ENCODE data around the gene TRAPPC14. TPM values are rescaled to one million over a fixed set of nuclear protein-coding genes. Genes with fewer than 3 reads are reported as not detected.
"Not testable (repeated sequence)": the region's sequence is repeated elsewhere in the genome, so short reads cannot be mapped to it uniquely, and the experiment has no call there.

TRAPPC14 gene, protein sequence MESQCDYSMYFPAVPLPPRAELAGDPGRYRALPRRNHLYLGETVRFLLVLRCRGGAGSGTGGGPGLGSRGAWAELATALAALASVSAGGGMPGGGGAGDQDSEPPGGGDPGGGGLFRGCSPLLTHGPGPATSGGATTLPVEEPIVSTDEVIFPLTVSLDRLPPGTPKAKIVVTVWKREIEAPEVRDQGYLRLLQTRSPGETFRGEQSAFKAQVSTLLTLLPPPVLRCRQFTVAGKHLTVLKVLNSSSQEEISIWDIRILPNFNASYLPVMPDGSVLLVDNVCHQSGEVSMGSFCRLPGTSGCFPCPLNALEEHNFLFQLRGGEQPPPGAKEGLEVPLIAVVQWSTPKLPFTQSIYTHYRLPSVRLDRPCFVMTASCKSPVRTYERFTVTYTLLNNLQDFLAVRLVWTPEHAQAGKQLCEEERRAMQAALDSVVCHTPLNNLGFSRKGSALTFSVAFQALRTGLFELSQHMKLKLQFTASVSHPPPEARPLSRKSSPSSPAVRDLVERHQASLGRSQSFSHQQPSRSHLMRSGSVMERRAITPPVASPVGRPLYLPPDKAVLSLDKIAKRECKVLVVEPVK
- total RNA-seq: 10 to 100 TPM; 52.0 to 97.2 (median 79.0) TPM
- 27.5 TPM for total RNA-seq (2013)
- 28.8 to 92.9 (median 42.7) reads per million in 29 experiments for total RNA-seq

DNA sequence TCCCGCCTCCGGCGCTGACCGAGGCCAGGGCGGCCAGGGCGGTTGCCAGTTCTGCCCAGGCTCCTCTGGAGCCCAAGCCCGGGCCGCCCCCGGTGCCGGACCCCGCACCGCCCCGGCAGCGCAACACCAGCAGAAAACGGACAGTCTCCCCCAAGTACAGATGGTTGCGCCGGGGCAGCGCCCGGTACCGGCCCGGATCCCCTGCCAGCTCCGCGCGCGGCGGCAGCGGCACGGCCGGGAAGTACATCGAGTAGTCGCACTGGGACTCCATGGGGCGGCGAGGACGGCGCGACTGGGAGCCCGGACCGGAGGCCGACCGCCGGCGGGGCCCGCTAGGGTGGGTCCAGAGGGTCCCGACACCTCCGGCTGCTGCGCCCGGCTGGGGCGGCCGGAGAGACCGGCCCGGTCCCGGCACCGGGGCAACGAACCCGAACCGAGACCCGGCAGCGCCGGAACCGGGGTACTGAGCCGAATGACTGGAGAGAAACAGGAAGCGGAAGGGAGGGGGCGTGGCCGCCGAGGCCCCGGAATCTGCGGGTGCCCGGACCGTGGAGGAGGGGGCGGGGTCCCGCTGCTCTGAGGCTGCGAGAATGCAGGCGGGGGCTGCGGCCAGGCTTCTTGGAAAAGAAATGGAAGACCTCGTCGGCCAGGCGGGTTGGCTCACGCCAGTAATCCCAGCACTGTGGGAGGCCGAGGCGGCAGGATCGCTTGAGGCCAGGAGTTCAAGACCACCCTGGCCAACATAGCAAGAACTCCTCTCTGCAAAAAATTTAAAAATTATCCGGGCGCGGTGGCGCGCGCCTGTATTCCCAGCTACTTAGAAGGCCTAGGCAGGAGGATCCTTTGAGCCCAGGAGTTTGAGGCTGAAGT is at the start of gene TRAPPC14:
Gene TRAPPC14 (minus strand): TSS at position 495 of the 870 bp plus-strand sequence. CDS start 224 bp downstream, at position 271.
- Mint-ChIP-seq H3K4me3 (peak within 1 kb of the TSS; percentile 75 to 85 (median 81)), H3K4me1 (peaks cover 52 to 68% (median 67%) of the 10 kb centered on the region in 3 donors), H3K9me3 (no peaks in the 10 kb centered on the region), H3K27ac (peak within 1 kb of the TSS; percentile 89 to 91), H3K27me3 (no peaks in the 10 kb centered on the region), H3K36me3 (peaks cover 14% of the 10 kb centered on the region)
- CTCF ChIA-PET: interaction anchor here (0.6 to 1.1 kb wide), 3 partner anchors 10 to 388 kb away, joined by 3 to 6 read pairs (median 3); partner anchors contain the start of gene LAMTOR4 (in 1 of the 2)
- H3K27ac ChIP-seq (ENCODE audit: low read length): peak within 1 kb of the TSS; percentile 69
- H3K27me3 ChIP-seq (replicated peaks in 1 of 2; ENCODE audit: control insufficient read depth in 2 of 2, extremely low read depth in 1 of 2, insufficient read depth in 2 of 2, low read length in 1 of 2): no peaks in the 10 kb centered on the region
- H3K9me3 ChIP-seq: no peaks in the 10 kb centered on the region
- peak within 1 kb of the TSS; percentile 67 to 79 for H3K4me3 ChIP-seq (ENCODE audit: control insufficient read depth in 1 of 2, extremely low read depth in 1 of 2, low read length in 1 of 2)
- POLR2A ChIA-PET: interaction anchor here in 1 of 2 donors (0.6 kb wide), 1 partner anchor 20 kb away, joined by 6 read pairs; no protein-coding TSS in a partner anchor
- ATAC-seq (replicated peaks in 1 of 4): peak; percentile 85 to 88 (median 86)
- H3K4me1 ChIP-seq (ENCODE audit: control insufficient read depth in 1 of 2, extremely low read depth in 1 of 2, insufficient read depth in 2 of 2, low read length in 2 of 2): peaks cover 31 to 68% of the 10 kb centered on the region in 2 experiments
- DNase-seq: peak; percentile 72 to 94 (median 89)
- WGBS (ENCODE audit: insufficient coverage): under 1% methylated on average over 72 of the region's 87 CpGs
- peaks cover 19 to 34% of the 10 kb centered on the region in 2 donors for H3K36me3 ChIP-seq (ENCODE audit: control insufficient read depth in 2 of 2, extremely low read depth in 1 of 2, insufficient read depth in 1 of 2, low read length in 1 of 2)

DNA sequence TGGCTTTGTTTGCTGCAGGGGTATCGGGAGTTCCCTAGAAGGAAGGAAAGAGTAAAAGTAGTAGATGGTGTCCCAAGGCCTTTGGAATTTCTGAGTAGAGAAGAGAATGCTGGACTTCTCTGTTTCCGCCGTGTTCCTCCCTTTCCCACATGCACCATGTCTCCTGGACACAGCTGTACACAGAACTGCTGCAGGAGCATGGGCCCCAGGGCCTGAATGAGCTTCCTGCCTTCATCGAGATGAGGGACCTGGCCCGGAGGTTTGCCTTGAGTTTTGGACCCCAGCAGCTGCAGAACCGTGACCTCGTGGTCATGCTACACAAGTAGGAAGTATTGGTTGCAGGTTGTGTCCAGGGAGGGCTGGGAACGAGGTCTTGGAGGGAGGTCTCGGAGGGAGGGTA is 45.9 kb upstream of the TRAPPC14 start:
- Mint-ChIP-seq H3K9me3 (no peaks in the 10 kb centered on the region), H3K4me3 (no peak overlapping the region), H3K27ac (no peak overlapping the region), H3K27me3 (no peaks in the 10 kb centered on the region), H3K4me1 (peaks cover 14 to 15% (median 15%) of the 10 kb centered on the region in 3 donors), H3K36me3 (peaks cover 8% of the 10 kb centered on the region)
- ChIA-PET CTCF (no interaction called here), POLR2A (no interaction called here)
- peaks cover 3 to 12% of the 10 kb centered on the region in 2 experiments for H3K4me1 ChIP-seq (ENCODE audit: control insufficient read depth in 1 of 2, extremely low read depth in 1 of 2, insufficient read depth in 2 of 2, low read length in 2 of 2)
- no peaks in the 10 kb centered on the region for H3K9me3 ChIP-seq
- peaks cover 0 to 2% of the 10 kb centered on the region in 2 experiments for H3K27me3 ChIP-seq (replicated peaks in 1 of 2; ENCODE audit: control insufficient read depth in 2 of 2, extremely low read depth in 1 of 2, insufficient read depth in 2 of 2, low read length in 1 of 2)
- WGBS (ENCODE audit: insufficient coverage): 92% methylated on average over 2 of the region's 9 CpGs
- peaks cover 0 to 2% of the 10 kb centered on the region in 2 donors for H3K36me3 ChIP-seq (ENCODE audit: control insufficient read depth in 2 of 2, extremely low read depth in 1 of 2, insufficient read depth in 1 of 2, low read length in 1 of 2)
- ATAC-seq (replicated peaks in 1 of 4): no peak
- no peak overlapping the region for H3K4me3 ChIP-seq (ENCODE audit: control insufficient read depth in 1 of 2, extremely low read depth in 1 of 2, low read length in 1 of 2)
- H3K27ac ChIP-seq (ENCODE audit: low read length): no peak overlapping the region
- DNase-seq: no peak

DNA sequence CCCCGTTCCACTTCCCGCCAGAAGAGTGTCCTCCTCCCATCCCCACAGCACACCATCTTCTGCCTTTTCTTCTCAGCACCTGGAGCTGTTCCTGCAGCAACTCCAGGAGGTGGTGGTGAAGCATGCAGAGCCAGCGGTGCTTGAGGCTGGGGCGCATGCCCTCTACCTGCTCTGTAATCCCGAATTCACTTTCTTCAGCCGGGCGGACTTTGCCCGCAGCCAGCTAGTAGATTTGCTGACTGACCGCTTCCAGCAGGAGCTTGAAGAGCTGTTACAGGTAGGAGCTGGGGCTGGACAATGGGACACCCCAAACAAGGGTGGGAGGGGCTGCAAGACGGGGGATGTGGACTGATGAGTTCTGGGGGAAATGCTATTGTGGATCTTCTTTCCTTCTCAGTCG is 42.2 kb upstream of the TRAPPC14 start:
- Mint-ChIP-seq H3K36me3 (peaks cover 8% of the 10 kb centered on the region), H3K4me3 (no peak overlapping the region), H3K27me3 (no peaks in the 10 kb centered on the region), H3K4me1 (peaks cover 0 to 2% (median 0%) of the 10 kb centered on the region in 3 donors), H3K27ac (no peak overlapping the region), H3K9me3 (no peaks in the 10 kb centered on the region)
- Histone ChIP-seq H3K27ac (ENCODE audit: low read length) (no peak overlapping the region), H3K27me3 (replicated peaks in 1 of 2; ENCODE audit: control insufficient read depth in 2 of 2, extremely low read depth in 1 of 2, insufficient read depth in 2 of 2, low read length in 1 of 2) (peaks cover 0 to 2% of the 10 kb centered on the region in 2 experiments), H3K4me1 (ENCODE audit: control insufficient read depth in 1 of 2, extremely low read depth in 1 of 2, insufficient read depth in 2 of 2, low read length in 2 of 2) (no peaks in the 10 kb centered on the region), H3K36me3 (ENCODE audit: control insufficient read depth in 2 of 2, extremely low read depth in 1 of 2, insufficient read depth in 1 of 2, low read length in 1 of 2) (peaks cover 0 to 2% of the 10 kb centered on the region in 2 donors), H3K9me3 (no peaks in the 10 kb centered on the region), H3K4me3 (ENCODE audit: control insufficient read depth in 1 of 2, extremely low read depth in 1 of 2, low read length in 1 of 2) (no peak overlapping the region)
- ATAC-seq (replicated peaks in 1 of 4) (no peak), DNase-seq (no peak)
- WGBS (ENCODE audit: insufficient coverage): 87% methylated on average over 3 of the region's 11 CpGs
- POLR2A ChIA-PET: interaction anchor here in 1 of 2 donors (1.1 kb wide), 1 partner anchor 80 kb away, joined by 3 read pairs; no protein-coding TSS in a partner anchor
- CTCF ChIA-PET: no interaction called here

DNA sequence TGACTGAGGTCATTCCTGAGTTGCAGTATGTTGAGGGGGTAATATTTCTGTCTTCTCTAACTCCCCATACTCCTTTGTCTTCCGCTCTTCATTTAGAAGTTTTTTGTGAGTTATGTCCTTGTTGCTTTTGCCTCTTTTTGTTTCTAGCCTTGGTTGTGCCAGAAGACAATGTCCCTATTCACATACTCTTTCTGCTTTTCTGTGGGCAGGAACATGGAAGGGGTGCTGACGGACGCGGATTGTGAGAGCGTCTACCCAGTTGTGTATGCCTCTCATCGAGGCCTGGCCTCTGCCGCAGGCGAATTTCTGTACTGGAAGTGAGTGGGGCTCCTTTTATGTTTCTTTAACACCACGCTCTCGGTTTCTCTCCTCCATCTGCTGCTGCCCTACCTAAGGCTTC is 39.7 kb upstream of the TRAPPC14 start:
- Mint-ChIP-seq H3K27ac (no peak overlapping the region), H3K4me3 (no peak overlapping the region), H3K4me1 (peaks cover 4 to 14% (median 7%) of the 10 kb centered on the region in 3 donors), H3K27me3 (no peaks in the 10 kb centered on the region), H3K36me3 (peaks cover 3% of the 10 kb centered on the region), H3K9me3 (no peaks in the 10 kb centered on the region)
- CTCF ChIA-PET: no interaction called here
- no peaks in the 10 kb centered on the region for H3K36me3 ChIP-seq (ENCODE audit: control insufficient read depth in 2 of 2, extremely low read depth in 1 of 2, insufficient read depth in 1 of 2, low read length in 1 of 2)
- peaks cover 0 to 2% of the 10 kb centered on the region in 2 experiments for H3K27me3 ChIP-seq (replicated peaks in 1 of 2; ENCODE audit: control insufficient read depth in 2 of 2, extremely low read depth in 1 of 2, insufficient read depth in 2 of 2, low read length in 1 of 2)
- DNase-seq: no peak
- WGBS (ENCODE audit: insufficient coverage): 84% methylated on average over 9 of the region's 10 CpGs
- peaks cover 0 to 13% of the 10 kb centered on the region in 2 experiments for H3K4me1 ChIP-seq (ENCODE audit: control insufficient read depth in 1 of 2, extremely low read depth in 1 of 2, insufficient read depth in 2 of 2, low read length in 2 of 2)
- no peaks in the 10 kb centered on the region for H3K9me3 ChIP-seq
- no peak overlapping the region for H3K27ac ChIP-seq (ENCODE audit: low read length)
- POLR2A ChIA-PET: no interaction called here
- no peak overlapping the region for H3K4me3 ChIP-seq (ENCODE audit: control insufficient read depth in 1 of 2, extremely low read depth in 1 of 2, low read length in 1 of 2)
- no peak for ATAC-seq (replicated peaks in 1 of 4)

DNA sequence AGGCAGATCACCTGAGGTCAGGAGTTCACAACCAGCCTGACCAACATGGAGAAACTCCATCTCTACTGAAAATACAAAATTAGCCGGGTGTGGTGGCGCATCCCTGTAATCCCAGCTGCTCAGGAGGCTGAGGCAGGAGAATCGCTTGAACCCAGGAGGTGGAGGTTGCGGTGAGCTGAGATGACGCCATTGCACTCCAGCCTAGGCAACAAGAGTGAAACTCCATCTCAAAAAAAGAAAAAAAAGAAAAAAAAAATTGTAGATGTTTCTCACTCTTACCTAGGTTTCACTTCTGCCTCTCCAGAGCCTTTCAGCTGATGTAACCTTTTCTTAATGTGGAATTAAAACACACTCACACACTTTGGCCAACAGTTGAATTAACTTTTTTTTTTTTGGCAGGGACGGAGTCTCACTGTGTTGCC is 37.4 kb upstream of the TRAPPC14 start:
- H3K27me3 Mint-ChIP-seq; H3K27me3 ChIP-seq (replicated peaks in 1 of 2; ENCODE audit: control insufficient read depth in 2 of 2, extremely low read depth in 1 of 2, insufficient read depth in 2 of 2, low read length in 1 of 2); H3K4me3 ChIP-seq (ENCODE audit: control insufficient read depth in 1 of 2, extremely low read depth in 1 of 2, low read length in 1 of 2); H3K27ac Mint-ChIP-seq; H3K4me3 Mint-ChIP-seq; H3K9me3 ChIP-seq; H3K9me3 Mint-ChIP-seq; H3K36me3 Mint-ChIP-seq; H3K27ac ChIP-seq (ENCODE audit: low read length); CTCF ChIA-PET; ATAC-seq (replicated peaks in 1 of 4); H3K36me3 ChIP-seq (ENCODE audit: control insufficient read depth in 2 of 2, extremely low read depth in 1 of 2, insufficient read depth in 1 of 2, low read length in 1 of 2); DNase-seq: not testable (repeated sequence)
- H3K4me1 Mint-ChIP-seq: peaks cover 24 to 33% (median 26%) of the 10 kb centered on the region in 3 donors
- H3K4me1 ChIP-seq (ENCODE audit: control insufficient read depth in 1 of 2, extremely low read depth in 1 of 2, insufficient read depth in 2 of 2, low read length in 2 of 2): peaks cover 0 to 33% of the 10 kb centered on the region in 2 experiments
- POLR2A ChIA-PET: interaction anchor here in 1 of 2 donors (0.7 kb wide), 1 partner anchor 15 kb away, joined by 3 read pairs; no protein-coding TSS in a partner anchor
- 100% methylated on average over 1 of the region's 6 CpGs for WGBS (ENCODE audit: insufficient coverage)

DNA sequence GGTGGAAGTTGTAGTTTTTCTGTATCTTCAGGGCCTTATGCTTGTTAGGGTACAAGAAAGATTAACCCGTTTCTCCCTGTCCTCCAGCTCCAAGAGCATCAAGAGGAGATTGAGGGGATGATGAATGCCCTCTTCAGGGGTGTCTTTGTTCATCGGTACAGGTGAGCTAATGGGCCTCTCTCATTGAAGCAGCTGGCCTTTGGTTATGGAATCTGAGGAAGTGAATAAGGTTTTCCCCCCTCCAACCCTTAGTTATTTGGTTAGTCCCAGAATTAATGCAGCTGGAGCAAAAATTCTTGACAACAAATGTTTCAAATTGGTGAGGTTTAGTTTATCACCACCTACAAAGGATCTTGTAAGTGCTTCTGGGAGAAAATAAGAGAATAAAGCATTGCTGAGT is 36.7 kb upstream of the TRAPPC14 start:
- Histone ChIP-seq H3K4me3 (ENCODE audit: control insufficient read depth in 1 of 2, extremely low read depth in 1 of 2, low read length in 1 of 2) (no peak overlapping the region), H3K27ac (ENCODE audit: low read length) (no peak overlapping the region), H3K27me3 (replicated peaks in 1 of 2; ENCODE audit: control insufficient read depth in 2 of 2, extremely low read depth in 1 of 2, insufficient read depth in 2 of 2, low read length in 1 of 2) (peaks cover 0 to 2% of the 10 kb centered on the region in 2 experiments), H3K4me1 (ENCODE audit: control insufficient read depth in 1 of 2, extremely low read depth in 1 of 2, insufficient read depth in 2 of 2, low read length in 2 of 2) (peaks cover 0 to 40% of the 10 kb centered on the region in 2 experiments), H3K9me3 (no peaks in the 10 kb centered on the region), H3K36me3 (ENCODE audit: control insufficient read depth in 2 of 2, extremely low read depth in 1 of 2, insufficient read depth in 1 of 2, low read length in 1 of 2) (no peaks in the 10 kb centered on the region)
- Mint-ChIP-seq H3K4me3 (no peak overlapping the region), H3K27ac (no peak overlapping the region), H3K9me3 (no peaks in the 10 kb centered on the region), H3K27me3 (no peaks in the 10 kb centered on the region), H3K36me3 (peaks cover 3% of the 10 kb centered on the region), H3K4me1 (peaks cover 28 to 40% (median 33%) of the 10 kb centered on the region in 3 donors)
- CTCF ChIA-PET: no interaction called here
- POLR2A ChIA-PET: no interaction called here
- no CpG with 5 or more reads among the region's 2 CpGs for WGBS (ENCODE audit: insufficient coverage)
- ATAC-seq (replicated peaks in 1 of 4) (no peak), DNase-seq (no peak)

All from T-cell (primary cell).